Activated naive CD8-positive, alpha-beta T cell (primary cell): ENCODE results near the gene PLCH1.

Experiments
- H3K27ac Mint-ChIP-seq: one replicate; pipeline ENCODE4 v1.8.0; 2021; ENCODE audit warnings: mixed read lengths
- H3K27me3 Mint-ChIP-seq: one replicate; pipeline ENCODE4 v1.8.0; 2021; ENCODE audit warnings: mixed read lengths
- H3K36me3 Mint-ChIP-seq: one replicate; pipeline ENCODE4 v1.8.0; 2021; ENCODE audit warnings: mixed read lengths
- H3K4me1 Mint-ChIP-seq: one replicate; pipeline ENCODE4 v1.8.0; 2021; ENCODE audit warnings: low read depth, mixed read lengths
- H3K4me3 Mint-ChIP-seq: one replicate; pipeline ENCODE4 v1.8.0; 2021; ENCODE audit warnings: mild to moderate bottlenecking, mixed read lengths
- H3K9me3 Mint-ChIP-seq: one replicate; pipeline ENCODE4 v1.8.0; 2021; ENCODE audit warnings: low read depth, mixed read lengths

Gene PLCH1

DNA sequence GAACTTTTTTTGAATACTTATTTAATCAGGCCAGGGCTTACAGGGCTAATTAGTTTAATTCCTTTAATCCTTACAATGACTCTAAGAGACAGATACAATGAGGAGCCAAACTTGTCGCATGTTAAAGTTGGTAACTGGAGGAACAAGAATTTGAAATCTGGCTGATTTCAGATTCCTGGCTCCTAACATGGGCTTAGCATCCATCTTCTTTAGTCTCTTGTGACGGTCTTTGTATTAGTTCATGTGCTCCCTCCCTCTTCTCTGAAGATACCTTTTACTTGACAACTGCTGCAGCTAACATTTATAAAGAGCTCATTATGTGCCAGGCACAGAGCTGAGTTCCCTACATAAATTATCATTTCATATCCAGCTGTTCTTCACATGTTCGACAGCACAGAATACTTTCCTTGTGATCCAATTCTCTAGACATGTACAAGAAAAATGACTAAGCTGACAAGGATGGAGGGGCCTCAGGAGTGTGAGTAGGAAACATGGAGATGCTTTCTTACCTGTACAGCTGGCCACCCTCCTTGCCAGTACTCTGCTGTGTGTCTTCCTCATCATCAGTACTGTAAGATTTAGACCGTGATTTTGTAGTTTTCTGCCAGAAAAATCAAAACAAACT is 244.6 kb downstream of the PLCH1 start:
- H3K9me3 Mint-ChIP-seq, result no peaks in the 10 kb centered on the region
- no peaks in the 10 kb centered on the region for H3K27me3 Mint-ChIP-seq
- no peaks in the 10 kb centered on the region for H3K36me3 Mint-ChIP-seq
- no peaks in the 10 kb centered on the region for H3K4me1 Mint-ChIP-seq
- H3K27ac Mint-ChIP-seq, result no peak overlapping the region
- H3K4me3 Mint-ChIP-seq, result no peak overlapping the region

- Mint-ChIP-seq H3K4me1 (peaks cover 4% of the 10 kb centered on the region), H3K27ac (no peak overlapping the region), H3K4me3 (no peak overlapping the region), H3K27me3 (no peaks in the 10 kb centered on the region), H3K9me3 (no peaks in the 10 kb centered on the region), H3K36me3 (no peaks in the 10 kb centered on the region)
Measured at GRCh38 chr3:155497930-155498647, 246.8 kb downstream of the PLCH1 start.

GRCh38 chr3:155496206-155496605 is 248.7 kb downstream of the PLCH1 start:
- H3K9me3 Mint-ChIP-seq, result no peaks in the 10 kb centered on the region
- H3K27me3 Mint-ChIP-seq, result no peaks in the 10 kb centered on the region
- no peak overlapping the region for H3K4me3 Mint-ChIP-seq
- no peaks in the 10 kb centered on the region for H3K36me3 Mint-ChIP-seq
- H3K4me1 Mint-ChIP-seq, result peaks cover 4% of the 10 kb centered on the region
- no peak overlapping the region for H3K27ac Mint-ChIP-seq

DNA sequence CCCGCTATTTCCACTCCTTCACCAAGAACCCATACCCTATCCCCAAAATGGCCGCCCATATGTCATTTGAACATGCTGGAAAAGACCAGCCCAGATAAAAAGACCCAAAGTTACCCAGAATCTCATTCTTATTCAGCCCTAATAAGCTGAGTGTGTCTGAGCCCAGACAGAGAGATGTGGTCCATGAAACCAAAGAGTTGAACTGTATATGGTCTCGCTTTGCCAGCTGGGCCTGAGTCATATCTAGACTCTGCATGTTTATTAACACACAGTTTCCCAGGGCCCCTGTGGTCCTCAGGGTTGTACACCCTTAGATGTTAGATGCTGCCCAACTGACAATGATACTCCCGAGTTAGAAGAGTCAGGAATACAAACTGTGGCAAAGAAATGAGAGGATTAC is 249.5 kb downstream of the PLCH1 start:
- Mint-ChIP-seq H3K27me3 (no peaks in the 10 kb centered on the region), H3K9me3 (no peaks in the 10 kb centered on the region), H3K4me1 (peaks cover 4% of the 10 kb centered on the region), H3K4me3 (no peak overlapping the region), H3K36me3 (no peaks in the 10 kb centered on the region), H3K27ac (no peak overlapping the region)

GRCh38 chr3:155494332-155494731 is 250.5 kb downstream of the PLCH1 start:
- Mint-ChIP-seq H3K27me3 (no peaks in the 10 kb centered on the region), H3K9me3 (no peaks in the 10 kb centered on the region), H3K4me3 (no peak overlapping the region), H3K27ac (no peak overlapping the region), H3K36me3 (no peaks in the 10 kb centered on the region), H3K4me1 (peaks cover 4% of the 10 kb centered on the region)

GRCh38 chr3:155492841-155493240 is 252.0 kb downstream of the PLCH1 start:
- Mint-ChIP-seq H3K27me3 (peaks cover under 1% of the 10 kb centered on the region), H3K9me3 (no peaks in the 10 kb centered on the region), H3K27ac (no peak overlapping the region), H3K4me1 (peaks cover 4% of the 10 kb centered on the region), H3K4me3 (no peak overlapping the region), H3K36me3 (no peaks in the 10 kb centered on the region)

GRCh38 chr3:155491696-155492095 is 253.2 kb downstream of the PLCH1 start:
- no peak overlapping the region for H3K4me3 Mint-ChIP-seq
- H3K27ac Mint-ChIP-seq, result no peak overlapping the region
- H3K9me3 Mint-ChIP-seq, result no peaks in the 10 kb centered on the region
- H3K4me1 Mint-ChIP-seq, result peaks cover 4% of the 10 kb centered on the region
- H3K27me3 Mint-ChIP-seq, result peaks cover 1% of the 10 kb centered on the region
- H3K36me3 Mint-ChIP-seq, result no peaks in the 10 kb centered on the region

- H3K9me3 Mint-ChIP-seq, result no peaks in the 10 kb centered on the region
- peaks cover 1% of the 10 kb centered on the region for H3K27me3 Mint-ChIP-seq
- no peak overlapping the region for H3K4me3 Mint-ChIP-seq
- peaks cover 7% of the 10 kb centered on the region for H3K4me1 Mint-ChIP-seq
- no peak overlapping the region for H3K27ac Mint-ChIP-seq
- no peaks in the 10 kb centered on the region for H3K36me3 Mint-ChIP-seq
Measured at GRCh38 chr3:155488671-155489070, 256.2 kb downstream of the PLCH1 start.

- H3K36me3 Mint-ChIP-seq, result no peaks in the 10 kb centered on the region
Measured at GRCh38 chr3:155485897-155486296, 259.0 kb downstream of the PLCH1 start.

GRCh38 chr3:155481591-155481990 is 263.3 kb downstream of the PLCH1 start:
- Mint-ChIP-seq H3K27ac (no peak overlapping the region), H3K27me3 (peaks cover 3% of the 10 kb centered on the region), H3K4me1 (peaks cover 7% of the 10 kb centered on the region), H3K9me3 (peaks cover 6% of the 10 kb centered on the region), H3K36me3 (no peaks in the 10 kb centered on the region), H3K4me3 (no peak overlapping the region)

More at GRCh38 chr3:155485897-155486296, 259.0 kb downstream of the PLCH1 start:
- Mint-ChIP-seq H3K27ac (no peak overlapping the region), H3K9me3 (no peaks in the 10 kb centered on the region), H3K27me3 (peaks cover 1% of the 10 kb centered on the region), H3K4me3 (no peak overlapping the region), H3K4me1 (peaks cover 7% of the 10 kb centered on the region)

DNA sequence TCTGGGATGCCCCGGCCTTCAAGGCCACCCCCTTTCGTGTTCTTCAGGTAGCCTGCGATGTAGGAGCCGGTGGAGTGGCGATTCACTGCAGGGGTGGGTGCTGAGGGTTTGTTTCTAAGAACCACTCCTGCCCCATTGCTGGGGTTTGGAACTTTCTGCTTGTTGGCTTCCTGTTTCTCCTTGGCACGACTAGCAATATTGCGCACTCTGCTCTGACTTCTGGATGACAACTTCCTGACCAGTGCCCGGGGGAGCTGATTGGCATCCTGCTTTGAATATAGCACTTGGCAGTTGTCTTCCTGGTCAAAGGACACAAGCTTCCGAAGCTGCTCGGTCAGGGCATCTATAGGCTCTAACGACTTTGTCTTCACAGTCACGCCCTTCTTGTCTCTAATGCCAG is 263.8 kb downstream of the PLCH1 start:
- Mint-ChIP-seq H3K4me3 (no peak overlapping the region), H3K4me1 (peaks cover 6% of the 10 kb centered on the region), H3K27ac (no peak overlapping the region), H3K36me3 (no peaks in the 10 kb centered on the region), H3K27me3 (peaks cover 3% of the 10 kb centered on the region), H3K9me3 (peaks cover 6% of the 10 kb centered on the region)

DNA sequence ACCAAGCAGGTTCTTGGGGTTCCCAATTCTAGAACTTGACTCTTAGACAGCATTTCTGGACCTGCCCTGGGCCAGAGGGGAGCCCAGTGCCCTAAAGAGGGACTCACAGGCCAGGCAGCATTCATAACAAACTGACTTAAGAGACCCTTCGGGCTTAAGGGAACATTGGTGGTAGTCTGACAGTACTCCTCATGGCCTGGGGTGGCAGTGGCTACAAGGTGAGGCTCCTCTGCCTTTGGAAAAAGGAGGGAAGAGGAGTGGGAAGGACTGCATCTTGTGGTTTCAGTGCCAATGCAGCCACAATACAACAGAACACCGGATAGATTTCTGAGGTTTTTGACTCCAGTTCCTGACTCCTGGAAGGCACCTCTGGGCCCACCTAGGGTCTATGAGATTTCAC is 279.2 kb downstream of the PLCH1 start:
- Mint-ChIP-seq H3K36me3 (peaks cover 2% of the 10 kb centered on the region), H3K4me1 (no peaks in the 10 kb centered on the region), H3K27me3 (no peaks in the 10 kb centered on the region), H3K9me3 (peaks cover 24% of the 10 kb centered on the region), H3K4me3 (no peak overlapping the region), H3K27ac (no peak overlapping the region)

- Mint-ChIP-seq H3K4me1 (no peaks in the 10 kb centered on the region), H3K27ac (no peak overlapping the region), H3K4me3 (no peak overlapping the region), H3K9me3 (peaks cover 11% of the 10 kb centered on the region), H3K36me3 (no peaks in the 10 kb centered on the region), H3K27me3 (no peaks in the 10 kb centered on the region)
Measured at GRCh38 chr3:155462672-155463071, 282.2 kb downstream of the PLCH1 start.

DNA sequence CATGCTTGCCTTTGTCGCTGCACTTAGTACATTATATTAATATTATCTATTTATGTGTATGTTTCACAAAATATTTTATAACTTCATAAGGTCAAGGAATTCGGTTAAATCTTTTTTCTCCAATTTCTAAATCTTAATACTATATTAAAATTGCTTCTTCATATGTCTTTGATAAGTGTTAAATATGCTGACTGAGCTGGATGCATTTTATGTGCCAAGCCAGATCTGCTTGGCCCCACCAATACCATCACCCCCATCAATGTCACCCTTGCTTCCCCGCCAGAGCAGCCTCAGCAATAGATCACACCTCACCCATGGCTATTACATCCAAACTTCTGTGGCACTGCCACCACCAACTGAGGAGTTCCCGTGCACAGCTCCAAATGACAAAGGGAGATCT is 287.3 kb downstream of the PLCH1 start:
- H3K4me1 Mint-ChIP-seq, result no peaks in the 10 kb centered on the region
- H3K27ac Mint-ChIP-seq, result no peak overlapping the region
- H3K27me3 Mint-ChIP-seq, result no peaks in the 10 kb centered on the region
- no peaks in the 10 kb centered on the region for H3K36me3 Mint-ChIP-seq
- no peak overlapping the region for H3K4me3 Mint-ChIP-seq
- H3K9me3 Mint-ChIP-seq, result no peaks in the 10 kb centered on the region

- H3K27me3 Mint-ChIP-seq, result no peaks in the 10 kb centered on the region
- no peaks in the 10 kb centered on the region for H3K9me3 Mint-ChIP-seq
- H3K4me1 Mint-ChIP-seq, result no peaks in the 10 kb centered on the region
- no peaks in the 10 kb centered on the region for H3K36me3 Mint-ChIP-seq
- H3K4me3 Mint-ChIP-seq, result no peak overlapping the region
- no peak overlapping the region for H3K27ac Mint-ChIP-seq
Measured at GRCh38 chr3:155455765-155456164, 289.1 kb downstream of the PLCH1 start.

DNA sequence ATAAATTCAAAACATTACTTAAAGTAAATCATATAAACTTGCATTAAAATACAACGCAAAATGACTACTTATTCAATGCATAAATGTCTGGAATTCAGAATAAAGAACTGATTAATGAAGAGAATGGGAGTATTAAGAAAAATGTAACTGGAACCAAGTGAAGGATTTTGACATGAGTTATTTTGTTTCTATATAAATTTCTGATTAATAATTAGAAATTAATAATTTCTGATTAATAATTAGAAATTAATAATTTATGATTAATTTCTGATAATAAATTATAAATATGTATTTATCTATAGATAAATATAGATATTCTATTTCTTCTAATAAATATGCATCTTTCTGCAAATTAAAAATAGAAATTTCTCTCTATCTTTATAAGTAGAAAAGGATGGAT is 291.4 kb downstream of the PLCH1 start:
- Mint-ChIP-seq H3K9me3 (no peaks in the 10 kb centered on the region), H3K4me1 (no peaks in the 10 kb centered on the region), H3K4me3 (no peak overlapping the region), H3K27me3 (peaks cover 2% of the 10 kb centered on the region), H3K36me3 (no peaks in the 10 kb centered on the region), H3K27ac (no peak overlapping the region)
